Measurements from ENCODE around the gene SCYL1. TPM values are rescaled to one million over a fixed set of nuclear protein-coding genes. Genes with fewer than 3 reads are reported as not detected.
A peak's percentile ranks its signal among the peaks of the same experiment; 100 is the strongest.
"Not testable (repeated sequence)": the region's sequence is repeated elsewhere in the genome, so short reads cannot be mapped to it uniquely, and the experiment has no call there.

The SCYL1 gene
- total RNA-seq, 2 experiments from 2014 or later: 56.8 to 62.9 TPM

GRCh38 chr11:65521777-65522521, 2.9 kb upstream of the SCYL1 start:
- peaks cover 22% of the 10 kb centered on the region for H3K4me1 ChIP-seq (ENCODE audit: insufficient read depth, low read length, poor library complexity, severe bottlenecking)
- H3K79me2 ChIP-seq (ENCODE audit: insufficient read depth, low read depth, low read length); H2AFZ ChIP-seq (ENCODE audit: low read length); BruUV-seq (replicated peaks); H4K20me1 ChIP-seq (ENCODE audit: insufficient read depth, low read length); H3K27ac ChIP-seq (ENCODE audit: low read depth, low read length, poor library complexity, severe bottlenecking); POLR2A ChIA-PET; CTCF ChIA-PET (ENCODE audit: unreplicated experiment); H3K4me2 ChIP-seq (ENCODE audit: low read length); H3K4me3 ChIP-seq (ENCODE audit: low read depth, low read length, poor library complexity, severe bottlenecking); H3K9me3 ChIP-seq (ENCODE audit: low read length); DNase-seq (ENCODE audit: low spot score); H3K36me3 ChIP-seq (ENCODE audit: insufficient read depth, low read length); H3K9me2 ChIP-seq (ENCODE audit: insufficient read depth, low read length); intact Hi-C loops (cut with micrococcal nuclease; ENCODE audit: unreplicated experiment): not testable (repeated sequence)

GRCh38 chr11:65522718-65523630, 1.9 kb upstream of the SCYL1 start:
- H3K9me3 ChIP-seq (ENCODE audit: low read length); H3K79me2 ChIP-seq (ENCODE audit: insufficient read depth, low read depth, low read length); H3K4me3 ChIP-seq (ENCODE audit: low read depth, low read length, poor library complexity, severe bottlenecking); H4K20me1 ChIP-seq (ENCODE audit: insufficient read depth, low read length); H3K36me3 ChIP-seq (ENCODE audit: insufficient read depth, low read length); CTCF ChIA-PET (ENCODE audit: unreplicated experiment); DNase-seq (ENCODE audit: low spot score); intact Hi-C loops (cut with micrococcal nuclease; ENCODE audit: unreplicated experiment); H3K9me2 ChIP-seq (ENCODE audit: insufficient read depth, low read length); H3K27ac ChIP-seq (ENCODE audit: low read depth, low read length, poor library complexity, severe bottlenecking); POLR2A ChIA-PET; BruUV-seq (replicated peaks): not testable (repeated sequence)
- Histone ChIP-seq H2AFZ (ENCODE audit: low read length) (peak overlapping the region; percentile 16; the same call in 1 of the 2 replicates), H3K4me1 (ENCODE audit: insufficient read depth, low read length, poor library complexity, severe bottlenecking) (peaks cover 22% of the 10 kb centered on the region), H3K4me2 (ENCODE audit: low read length) (peak overlapping the region; percentile 30; the same call in 1 of the 2 replicates)

- Histone ChIP-seq H3K4me1 (ENCODE audit: insufficient read depth, low read length, poor library complexity, severe bottlenecking) (peaks cover 22% of the 10 kb centered on the region), H3K4me2 (ENCODE audit: low read length) (peak overlapping the region; percentile 30; the same call in 1 of the 2 replicates)
- H3K9me3 ChIP-seq (ENCODE audit: low read length); DNase-seq (ENCODE audit: low spot score); H3K9me2 ChIP-seq (ENCODE audit: insufficient read depth, low read length); H3K79me2 ChIP-seq (ENCODE audit: insufficient read depth, low read depth, low read length); POLR2A ChIA-PET; H2AFZ ChIP-seq (ENCODE audit: low read length); CTCF ChIA-PET (ENCODE audit: unreplicated experiment); H3K27ac ChIP-seq (ENCODE audit: low read depth, low read length, poor library complexity, severe bottlenecking); intact Hi-C loops (cut with micrococcal nuclease; ENCODE audit: unreplicated experiment); H4K20me1 ChIP-seq (ENCODE audit: insufficient read depth, low read length); BruUV-seq (replicated peaks); H3K4me3 ChIP-seq (ENCODE audit: low read depth, low read length, poor library complexity, severe bottlenecking); H3K36me3 ChIP-seq (ENCODE audit: insufficient read depth, low read length): not testable (repeated sequence)
Observed at GRCh38 chr11:65523631-65523968, 1.3 kb upstream of the SCYL1 start.

- Histone ChIP-seq H3K9me3 (ENCODE audit: low read length) (no peaks in the 10 kb centered on the region), H3K27ac (ENCODE audit: low read depth, low read length, poor library complexity, severe bottlenecking) (no peak overlapping the region), H3K9me2 (ENCODE audit: insufficient read depth, low read length) (no peaks in the 10 kb centered on the region), H3K36me3 (ENCODE audit: insufficient read depth, low read length) (peaks cover 7% of the 10 kb centered on the region; the same call in 1 of the 2 replicates), H3K4me3 (ENCODE audit: low read depth, low read length, poor library complexity, severe bottlenecking) (peak overlapping the region; percentile 51), H3K4me2 (ENCODE audit: low read length) (peak overlapping the region; percentile 67), H2AFZ (ENCODE audit: low read length) (0 out of 2 replicates have a peak overlapping the region, but pooled peaks have one; percentile 27), H3K4me1 (ENCODE audit: insufficient read depth, low read length, poor library complexity, severe bottlenecking) (peaks cover 22% of the 10 kb centered on the region), H3K79me2 (ENCODE audit: insufficient read depth, low read depth, low read length) (peaks cover 7% of the 10 kb centered on the region; the same call in 1 of the 2 replicates), H4K20me1 (ENCODE audit: insufficient read depth, low read length) (no peaks in the 10 kb centered on the region)
- no peak for DNase-seq (ENCODE audit: low spot score)
- intact Hi-C loops (cut with micrococcal nuclease; ENCODE audit: unreplicated experiment): no loop called here
- TF ChIP-seq EZH2phosphoT487 (IDR thresholded peaks at IDR 0.05; ENCODE audit: borderline replicate concordance, low read depth, low read length) (no peak), CTCF (conservative IDR thresholded peaks at IDR 0.05; ENCODE audit: low read length) (no peak)
- POLR2A ChIA-PET: interaction anchor here (1.0 kb wide), 1 partner anchor 24 kb away, joined by 3 read pairs; no protein-coding TSS in a partner anchor
- no TSS peak for BruUV-seq (replicated peaks)
- CTCF ChIA-PET (ENCODE audit: unreplicated experiment): interaction anchor here (0.9 to 1.0 kb wide), 2 partner anchors 21 to 36 kb away, joined by 4 to 5 read pairs; no protein-coding TSS in a partner anchor
Observed at GRCh38 chr11:65524014-65524740, 706 bp upstream of the SCYL1 start.
